ENCODE data around the gene BIVM.
A peak's percentile ranks its signal among the peaks of the same experiment; 100 is the strongest.
"Not testable (repeated sequence)": the region's sequence is repeated elsewhere in the genome, so short reads cannot be mapped to it uniquely, and the experiment has no call there.

BIVM gene, protein sequence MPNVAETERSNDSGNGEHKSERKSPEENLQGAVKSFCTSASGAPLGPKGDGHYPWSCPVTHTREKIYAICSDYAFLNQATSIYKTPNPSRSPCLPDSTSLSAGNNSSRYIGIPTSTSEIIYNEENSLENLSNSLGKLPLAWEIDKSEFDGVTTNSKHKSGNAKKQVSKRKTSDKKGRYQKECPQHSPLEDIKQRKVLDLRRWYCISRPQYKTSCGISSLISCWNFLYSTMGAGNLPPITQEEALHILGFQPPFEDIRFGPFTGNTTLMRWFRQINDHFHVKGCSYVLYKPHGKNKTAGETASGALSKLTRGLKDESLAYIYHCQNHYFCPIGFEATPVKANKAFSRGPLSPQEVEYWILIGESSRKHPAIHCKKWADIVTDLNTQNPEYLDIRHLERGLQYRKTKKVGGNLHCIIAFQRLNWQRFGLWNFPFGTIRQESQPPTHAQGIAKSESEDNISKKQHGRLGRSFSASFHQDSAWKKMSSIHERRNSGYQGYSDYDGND

DNA sequence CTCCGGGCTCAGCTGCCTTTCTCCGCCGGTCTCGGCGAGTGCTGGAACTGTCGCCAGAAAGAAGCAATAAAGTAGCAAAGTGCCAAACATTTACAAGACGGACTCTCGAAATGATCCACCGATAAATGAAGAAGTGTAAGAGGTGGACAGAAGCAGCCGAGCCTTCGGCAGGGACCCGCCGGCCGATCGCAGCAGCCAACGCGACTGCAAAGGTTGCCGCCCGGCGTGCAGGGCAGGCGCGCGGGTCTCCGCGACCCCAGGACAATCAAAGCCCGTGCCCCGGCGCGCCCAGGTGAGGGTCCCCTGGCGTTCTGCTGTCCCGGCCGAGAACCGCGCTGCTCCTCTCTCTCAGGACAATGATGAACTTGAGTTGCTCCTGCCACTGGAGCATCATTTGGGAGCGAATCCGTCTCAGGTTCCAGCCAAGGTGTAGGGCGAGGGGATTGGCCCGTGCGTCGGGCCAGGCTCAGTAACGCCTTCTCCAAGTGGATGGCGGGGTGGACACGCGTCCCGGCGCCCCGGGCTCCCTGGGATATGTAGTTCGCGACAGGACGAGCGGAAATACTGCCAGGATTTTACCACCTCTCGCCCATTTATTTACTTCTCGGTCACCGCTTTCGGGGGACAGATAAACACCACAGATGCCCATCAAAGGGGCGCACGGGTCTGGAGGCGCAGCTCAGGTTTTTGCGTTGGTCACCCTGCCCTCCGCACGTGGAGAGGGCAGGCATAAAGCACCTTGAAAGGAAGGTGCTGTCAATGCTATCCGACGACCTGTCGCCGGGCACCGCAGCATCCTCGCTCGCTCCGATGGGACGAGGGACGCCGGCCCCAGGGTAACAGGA, at the start of gene BIVM, which contains the start of gene POGLUT2:
BIVM (plus strand) TSS at position 539 of the 845 bp plus-strand sequence. CDS start 8,149 bp downstream, outside the sequence.
POGLUT2 (minus strand) TSS at position 396 of the 845 bp plus-strand sequence; CDS start at position 90, 306 bp downstream.
- peak; percentile 72 for DNase-seq

DNA sequence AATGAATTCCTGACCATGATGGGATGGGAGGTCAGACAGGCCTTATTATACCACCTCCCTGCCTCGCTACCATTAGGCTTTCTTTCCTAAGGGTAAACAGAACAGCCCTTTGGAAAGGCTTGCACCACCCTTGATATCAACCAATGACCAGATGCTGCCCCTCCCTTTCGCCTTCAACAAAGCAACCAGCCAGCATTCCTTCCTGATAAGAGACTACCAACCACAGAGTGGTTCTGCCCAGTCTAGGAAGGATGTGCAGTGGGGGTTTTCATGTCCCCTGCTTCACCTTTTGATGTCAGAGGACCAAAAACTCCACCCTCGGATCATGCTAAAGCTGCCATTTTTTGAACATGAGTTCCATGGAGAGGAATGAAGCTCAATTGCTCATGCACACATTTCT, 47.0 kb upstream of the BIVM start:
- no peak for DNase-seq

DNA sequence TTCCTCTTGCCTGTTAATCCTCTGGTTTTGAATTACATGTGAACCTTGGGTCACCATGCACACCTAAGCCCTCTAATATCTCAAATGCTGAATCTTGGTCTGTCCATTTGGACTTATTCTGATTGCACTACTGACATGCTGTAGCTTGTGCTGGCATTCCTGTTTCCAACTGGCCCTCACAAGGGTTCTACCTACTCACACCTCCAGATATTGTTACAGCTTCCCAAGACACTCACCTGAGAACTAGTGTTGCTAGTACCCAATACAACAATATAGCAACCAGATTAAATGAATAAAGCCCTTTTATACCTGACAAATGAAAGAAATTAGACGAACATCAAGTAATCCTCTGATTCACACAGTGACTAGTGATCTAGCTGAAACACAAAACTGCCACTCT, 41.9 kb upstream of the BIVM start:
- no peak for DNase-seq

DNA sequence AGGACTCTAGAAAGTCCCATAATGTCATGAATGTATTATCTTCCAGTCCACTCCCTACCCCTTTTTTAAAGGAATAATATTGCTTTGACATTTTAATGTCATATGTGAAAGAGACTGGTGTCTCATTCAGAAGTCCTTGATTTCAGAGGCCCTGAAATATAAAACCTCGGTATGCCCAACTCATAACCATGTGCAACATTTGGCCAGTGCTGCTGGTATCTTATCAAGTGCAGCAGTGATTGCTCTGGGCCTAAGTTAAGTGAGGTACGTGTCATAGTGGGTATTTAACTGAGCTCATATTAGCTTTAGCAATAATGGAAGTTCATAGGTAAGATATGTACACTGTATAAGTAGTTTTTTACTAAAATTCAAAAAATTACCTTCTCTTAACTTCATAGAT, 40.1 kb upstream of the BIVM start:
- DNase-seq = no peak

DNA sequence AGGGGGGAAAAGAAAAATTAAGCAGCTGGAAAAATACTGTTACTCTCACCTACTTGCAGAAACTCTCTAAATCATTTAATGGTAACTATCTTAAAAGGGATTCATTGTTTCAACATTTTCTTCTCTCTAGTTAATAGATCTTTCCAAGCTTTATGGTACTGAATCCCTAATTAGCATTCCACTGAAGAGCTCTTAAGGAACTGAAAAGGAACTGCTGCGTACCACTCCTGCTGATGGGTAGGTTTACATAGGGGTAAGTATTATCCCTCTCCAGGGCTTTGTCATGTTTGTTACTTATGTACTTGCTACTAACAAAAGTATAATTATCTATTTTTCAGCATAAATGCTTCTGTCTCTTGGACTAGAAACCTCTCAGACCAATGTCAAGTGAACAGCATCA, 37.8 kb upstream of the BIVM start:
- DNase-seq = no peak

DNA sequence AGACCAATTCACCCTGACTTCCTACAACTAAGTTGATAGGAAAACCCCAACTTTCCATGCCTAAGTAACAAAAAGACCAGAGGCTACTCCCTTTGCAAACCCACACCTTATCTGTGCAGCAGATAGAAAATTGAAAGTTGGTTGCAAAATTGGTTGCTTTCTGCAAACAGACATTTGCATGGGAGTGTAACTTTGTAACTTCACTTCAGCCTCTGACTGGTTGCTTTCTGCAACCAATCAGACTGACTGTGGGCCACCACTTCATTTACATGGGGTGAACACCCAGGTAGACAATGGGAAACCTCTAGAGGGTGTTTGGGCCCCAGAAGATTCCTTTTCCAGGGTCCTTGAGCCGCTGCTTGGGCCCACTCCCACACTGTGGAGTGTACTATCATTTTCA, 35.2 kb upstream of the BIVM start:
- DNase-seq = no peak

DNA sequence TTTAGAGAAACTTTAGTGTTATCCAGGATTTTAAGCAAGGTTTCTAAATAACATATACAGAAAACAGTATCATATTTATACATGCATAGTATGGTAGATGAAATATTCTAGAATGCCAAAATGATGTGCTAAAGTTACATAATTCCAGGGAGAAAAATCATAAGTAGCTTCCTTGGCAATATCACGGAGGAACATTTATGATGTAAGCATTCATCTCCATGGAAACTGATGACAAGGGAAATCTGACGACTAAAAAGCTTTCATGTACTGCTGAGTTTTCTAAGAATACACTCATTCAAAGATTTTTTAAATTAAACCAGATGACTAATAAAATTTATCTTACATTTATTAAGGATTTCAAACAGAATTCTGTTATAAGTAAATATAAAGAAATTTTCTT, 30.0 kb upstream of the BIVM start:
- DNase-seq = no peak

DNA sequence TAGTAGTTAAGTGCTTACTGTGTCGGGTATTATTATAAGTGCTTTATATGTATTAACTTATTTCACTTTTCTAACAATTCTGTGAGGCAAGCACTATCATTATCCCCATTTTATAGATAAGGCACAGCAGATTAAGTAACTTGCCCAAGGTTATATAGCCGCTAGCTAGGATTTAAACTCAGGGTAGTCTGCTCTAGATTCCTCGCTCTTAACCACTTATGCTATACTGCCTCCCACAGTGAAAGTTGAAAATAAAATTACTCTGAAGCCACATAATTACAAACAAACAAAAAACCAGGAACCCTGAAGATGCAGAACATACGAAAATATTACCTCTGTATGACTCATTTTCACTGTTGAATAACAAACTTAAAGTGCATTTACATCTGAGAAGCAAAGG, 29.2 kb upstream of the BIVM start:
- DNase-seq = no peak

DNA sequence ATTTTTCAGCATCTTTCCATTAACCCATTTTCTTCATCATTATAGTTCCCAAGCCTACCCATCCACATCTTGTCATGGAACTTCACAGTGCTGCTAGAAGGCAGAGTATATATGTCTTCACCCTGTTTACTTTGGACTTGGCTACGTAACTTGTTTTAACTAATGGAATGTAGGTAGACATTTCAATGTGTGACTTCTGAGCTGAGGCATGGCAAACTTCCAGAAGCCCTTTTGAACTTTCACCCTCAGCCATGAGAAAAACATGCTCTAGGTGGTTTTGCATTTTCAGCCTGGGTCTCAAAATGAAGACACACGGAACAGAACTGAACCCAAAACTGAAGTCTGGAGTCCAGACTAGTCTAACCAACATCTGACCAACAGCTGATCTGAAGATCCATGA, 28.5 kb upstream of the BIVM start:
- no peak for DNase-seq

DNA sequence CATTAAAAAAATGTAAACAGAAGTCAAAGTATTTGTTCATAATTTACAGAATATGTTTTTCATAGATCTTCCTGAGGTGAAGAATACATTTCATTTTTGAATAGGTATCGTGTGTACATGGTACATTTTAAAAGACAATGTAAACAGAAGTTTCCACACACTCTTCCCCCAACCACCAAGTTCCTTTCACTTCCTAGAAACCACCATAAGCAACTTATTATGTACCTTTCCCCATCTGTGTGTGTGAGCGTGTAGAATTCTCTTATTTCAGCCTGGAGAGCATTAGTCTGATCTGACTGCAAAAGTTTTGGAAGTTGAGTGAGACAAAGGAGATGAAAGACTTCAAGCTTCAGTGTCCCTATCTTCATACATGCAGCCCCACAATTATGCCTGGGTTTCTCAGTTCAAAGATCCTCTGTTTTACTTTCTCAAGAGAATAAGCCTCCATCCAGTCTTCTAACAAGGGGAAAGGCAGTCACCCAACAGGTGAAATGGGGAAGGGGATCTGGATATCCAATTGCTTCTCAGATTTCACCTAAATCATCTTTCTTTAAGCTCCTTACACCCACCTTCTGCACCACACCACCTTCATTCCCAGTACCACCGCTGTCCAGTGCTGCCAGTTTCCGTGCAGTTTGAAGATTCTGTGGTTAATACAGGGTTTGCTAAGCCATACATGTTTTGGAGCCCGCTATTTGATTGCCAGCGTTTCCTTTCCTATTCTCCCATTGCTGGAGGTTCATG, 27.4 kb upstream of the BIVM start:
- no peak for DNase-seq

DNA sequence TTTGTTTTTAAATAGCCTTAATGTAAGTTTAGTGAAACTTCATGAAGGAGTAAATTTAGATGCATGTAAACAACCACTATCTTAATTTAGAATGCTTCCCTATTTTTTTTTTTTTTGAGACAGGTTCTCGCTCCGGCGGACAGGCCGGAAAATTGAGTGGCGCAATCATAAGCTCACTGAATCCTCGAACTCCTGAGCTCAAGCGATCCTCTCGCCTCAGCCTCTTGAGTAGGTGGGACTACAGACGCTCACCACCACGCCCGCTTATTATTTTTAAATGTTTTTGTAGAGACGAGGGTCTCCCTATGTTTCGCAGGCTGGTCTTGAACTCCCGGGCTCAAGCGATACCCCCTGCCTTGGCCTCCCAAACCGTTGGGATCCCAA, 26.9 kb upstream of the BIVM start:
- DNase-seq = no peak

DNA sequence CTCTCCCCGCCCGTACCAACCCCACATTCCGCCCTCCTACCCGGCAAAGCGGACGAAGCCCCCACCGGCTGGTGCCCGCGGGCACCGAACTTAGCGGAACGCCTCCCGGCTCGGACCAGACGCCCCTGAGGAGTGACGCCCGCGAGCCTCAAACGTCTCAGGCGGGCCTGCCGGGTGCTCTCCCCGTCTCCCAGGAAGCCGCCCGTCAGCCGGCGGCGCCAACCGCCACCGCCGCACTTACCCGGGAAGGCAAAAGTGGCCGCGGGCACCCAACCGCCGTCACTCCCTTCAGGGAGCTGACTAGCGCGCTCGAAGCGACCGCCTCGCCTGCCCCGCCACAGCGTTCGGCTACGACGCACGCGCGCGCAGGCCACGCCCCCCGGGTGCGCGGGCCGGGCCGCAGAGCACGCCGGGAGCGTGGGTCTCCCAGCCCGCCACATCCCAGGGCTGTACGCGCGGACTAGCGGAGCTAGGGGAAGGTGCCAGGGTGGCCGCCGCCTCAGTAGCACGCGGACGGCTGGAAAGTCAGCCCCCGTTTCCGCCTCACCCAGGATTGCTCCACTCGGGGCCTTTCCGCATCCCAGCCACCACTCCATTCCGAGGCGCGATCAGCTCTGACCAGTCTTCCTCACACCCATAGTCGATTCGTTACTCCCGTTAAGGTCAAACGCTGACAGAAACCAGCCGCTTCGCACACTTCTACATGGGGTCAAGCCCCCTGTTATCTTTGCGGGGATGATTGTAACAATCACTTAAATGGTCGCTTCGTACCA, 25.3 kb upstream of the BIVM start, which contains the start of gene TEX30:
TEX30 (minus strand) TSS at position 346 of the 773 bp plus-strand sequence. CDS start 3,760 bp downstream, outside the sequence.
- DNase-seq = peak; percentile 74 to 86

DNA sequence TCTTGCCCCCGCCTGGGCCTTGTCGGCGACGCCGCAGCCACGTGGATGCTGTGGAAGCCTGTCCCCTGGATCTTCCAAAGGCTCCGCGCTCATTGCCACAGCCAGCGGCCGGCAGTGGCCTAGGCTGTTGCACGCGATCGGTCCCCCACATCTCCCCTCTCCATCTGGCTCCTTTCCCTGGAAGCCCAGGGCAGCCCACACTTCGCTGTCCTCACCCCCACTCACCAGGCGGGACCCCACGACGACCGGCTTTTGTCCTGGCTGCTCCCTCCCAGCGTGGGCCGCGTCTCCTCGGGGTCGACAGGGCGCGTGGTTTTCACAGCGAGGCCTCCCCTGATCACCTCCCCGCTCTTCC, 24.7 kb upstream of the BIVM start:
- DNase-seq = no peak

DNA sequence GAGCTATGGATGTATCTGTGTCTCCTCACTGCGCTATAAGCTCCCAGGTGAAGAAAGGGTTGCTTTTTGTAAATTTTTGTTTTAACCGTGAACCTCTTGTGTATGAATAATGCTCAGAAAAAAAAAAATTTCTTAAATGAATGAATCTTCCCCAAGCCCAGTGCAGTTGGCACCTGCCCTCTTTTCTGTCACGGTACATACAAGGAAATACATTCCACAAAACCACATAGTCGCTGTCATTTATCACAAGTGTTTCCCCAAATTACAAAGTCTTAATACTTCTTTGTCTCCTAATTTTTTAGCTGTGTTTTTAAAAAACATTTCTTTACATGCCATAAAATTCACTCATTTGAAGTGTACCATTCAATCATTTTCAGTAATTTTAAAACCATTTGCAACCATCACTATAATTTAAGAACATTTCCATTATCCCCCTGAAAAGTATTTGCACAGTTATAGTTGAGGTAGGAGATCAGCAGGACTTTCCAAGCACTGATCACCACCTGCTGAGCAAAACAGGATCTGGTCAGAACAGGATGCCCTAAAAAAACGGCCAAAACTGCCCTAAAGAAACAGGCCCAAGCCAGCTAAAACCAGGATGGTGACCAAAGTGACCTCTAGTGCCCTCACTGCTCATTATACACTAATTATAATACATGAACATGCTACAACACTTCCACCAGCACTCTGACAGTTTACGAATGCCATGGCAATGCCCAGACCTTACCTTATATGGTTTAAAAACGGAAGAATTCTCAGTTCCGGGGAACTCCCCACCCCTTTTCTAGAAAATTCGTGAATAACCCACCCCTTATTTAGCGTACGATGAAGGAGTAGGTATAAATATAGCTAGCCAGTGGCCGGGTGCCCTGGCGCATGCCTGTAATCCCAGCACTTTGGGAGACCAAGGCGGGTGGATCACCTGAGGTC, 24.1 kb upstream of the BIVM start:
- no peak for DNase-seq

DNA sequence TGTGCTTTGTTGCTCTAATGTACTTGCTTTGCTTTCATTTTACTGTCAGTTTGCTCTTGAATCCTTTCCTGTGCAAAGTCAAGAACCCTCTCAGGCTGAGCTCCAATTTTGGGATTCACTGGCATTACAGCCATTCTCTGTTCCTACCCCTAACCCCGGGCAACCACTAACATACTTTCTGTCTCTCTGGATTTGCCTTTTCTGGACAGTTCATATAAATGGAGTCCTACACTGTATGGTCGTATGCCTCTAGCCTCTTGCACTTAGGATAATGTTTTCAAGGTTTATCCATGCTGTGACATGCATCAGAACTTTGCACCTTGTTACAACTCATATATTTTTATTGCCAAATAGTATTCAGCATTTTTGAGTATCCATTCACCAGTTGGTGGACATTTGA, 22.6 kb upstream of the BIVM start:
- no peak for DNase-seq

DNA sequence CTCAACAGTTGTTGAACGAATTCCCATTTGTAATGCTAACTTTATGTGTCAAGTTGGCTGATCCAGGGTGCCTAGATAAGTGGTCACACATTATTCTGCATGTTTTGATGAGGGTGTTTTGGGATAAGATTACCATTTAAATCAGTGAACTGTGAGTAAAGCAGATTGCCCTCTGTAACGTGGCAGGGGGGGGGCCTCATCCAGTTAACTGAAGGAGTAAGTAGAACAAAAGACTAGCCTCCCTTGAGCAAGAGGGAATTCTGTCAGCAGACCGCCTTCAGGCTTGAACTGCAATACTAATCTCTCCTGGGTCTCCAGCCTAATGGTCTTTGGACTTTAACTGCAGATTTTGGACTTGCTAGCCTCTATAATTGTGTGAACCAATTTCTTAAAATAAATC, 21.2 kb upstream of the BIVM start:
- DNase-seq = no peak

DNA sequence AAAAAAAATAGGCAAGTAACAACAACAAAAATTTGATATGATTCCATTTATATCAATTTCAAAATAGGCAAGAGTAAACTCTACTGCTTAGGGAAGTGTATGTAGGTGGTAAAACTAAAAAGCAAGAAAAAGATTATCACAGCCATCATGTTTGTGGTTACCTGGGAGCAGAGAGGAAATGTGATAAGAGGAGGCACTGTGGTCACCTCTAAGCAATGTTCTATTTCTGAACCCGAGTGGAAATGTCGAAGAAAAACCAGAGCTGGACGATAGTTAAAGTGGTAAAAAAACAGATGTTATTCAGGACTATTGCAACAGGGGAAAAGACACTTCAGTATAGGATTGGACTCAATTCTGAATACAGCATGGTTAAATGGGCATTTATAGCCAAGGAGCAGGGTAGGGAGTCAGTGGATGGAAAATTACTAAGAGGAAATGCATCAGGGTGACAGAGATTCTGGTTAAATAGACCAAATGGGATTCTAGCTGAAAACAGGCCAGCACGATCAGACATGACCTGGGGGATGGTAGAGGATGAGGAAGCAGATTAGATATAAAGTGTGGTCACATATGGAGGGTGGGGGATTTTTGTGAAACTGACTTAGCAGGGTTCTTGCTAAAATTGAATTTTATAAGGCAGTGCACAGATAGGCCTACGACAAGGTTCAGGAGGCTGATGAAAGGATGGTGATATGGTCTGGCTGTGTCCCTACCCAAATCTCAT, 19.3 kb upstream of the BIVM start:
- peak; percentile 11 to 18 for DNase-seq

DNA sequence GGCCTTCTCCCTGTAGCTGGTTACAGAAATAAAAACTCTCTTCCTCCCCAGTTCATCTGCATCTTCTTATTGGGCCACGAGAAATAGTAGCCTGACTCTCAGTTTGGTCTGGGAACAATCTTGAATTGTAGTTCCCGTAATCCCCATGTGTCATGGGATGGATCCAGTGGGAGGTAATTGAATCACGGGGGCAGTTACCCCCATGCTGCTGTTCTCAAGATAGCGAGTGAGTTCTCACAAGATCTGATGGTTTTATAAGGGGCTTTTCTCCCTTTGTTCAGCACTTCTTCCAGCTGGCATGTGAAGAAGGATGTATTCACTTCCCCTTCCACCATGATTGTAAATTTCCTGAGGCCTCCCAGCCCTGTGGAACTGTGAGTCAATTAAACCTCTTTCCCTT, 18.3 kb upstream of the BIVM start:
- DNase-seq = not testable (repeated sequence)

DNA sequence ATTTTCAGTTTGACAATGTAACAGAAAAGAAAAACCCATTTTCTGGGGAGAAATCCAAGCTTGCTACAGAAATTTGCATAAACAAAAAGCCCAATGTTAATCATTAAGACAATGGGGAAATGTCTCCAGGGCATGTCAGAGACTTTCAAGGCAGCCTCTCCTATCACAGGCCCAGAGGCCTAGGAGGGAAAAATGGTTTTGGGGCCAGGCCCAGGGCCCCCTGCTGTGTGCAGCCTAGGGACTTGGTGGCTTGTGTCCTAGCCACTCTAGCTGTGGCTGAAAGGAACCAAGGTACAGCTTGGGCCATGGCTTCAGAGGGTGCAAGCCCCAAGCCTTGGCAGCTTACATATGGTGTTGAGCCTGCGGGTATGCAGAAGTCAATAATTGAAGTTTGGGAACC, 17.3 kb upstream of the BIVM start:
- no peak for DNase-seq

DNA sequence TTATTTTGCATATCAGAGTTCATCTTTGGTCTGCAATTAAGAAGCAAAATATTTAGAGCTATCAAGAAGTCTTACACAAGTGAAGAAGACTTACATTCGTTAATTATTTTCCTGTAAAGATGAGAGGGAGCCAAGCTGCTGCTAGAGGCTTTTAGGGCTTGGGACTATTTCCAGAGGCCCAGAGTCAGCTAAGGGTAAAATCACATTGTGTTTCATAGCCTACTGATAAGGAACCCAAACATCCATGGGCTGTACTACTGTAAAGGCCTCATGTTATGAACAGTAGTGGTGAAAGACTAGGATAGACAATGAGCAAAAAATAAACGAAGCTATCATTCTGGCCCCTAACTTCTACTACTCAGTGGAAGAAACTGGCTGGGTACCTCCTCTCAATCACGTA, 14.4 kb upstream of the BIVM start:
- DNase-seq = no peak

Measured in stimulated activated CD4-positive, alpha-beta T cell treated with anti-CD3 and anti-CD28 coated beads, Interleukin-2, amount 100 ng/mL, for 48 hours (primary cell).